ENCODE measurements around the gene GLCCI1.

Gene GLCCI1

DNA sequence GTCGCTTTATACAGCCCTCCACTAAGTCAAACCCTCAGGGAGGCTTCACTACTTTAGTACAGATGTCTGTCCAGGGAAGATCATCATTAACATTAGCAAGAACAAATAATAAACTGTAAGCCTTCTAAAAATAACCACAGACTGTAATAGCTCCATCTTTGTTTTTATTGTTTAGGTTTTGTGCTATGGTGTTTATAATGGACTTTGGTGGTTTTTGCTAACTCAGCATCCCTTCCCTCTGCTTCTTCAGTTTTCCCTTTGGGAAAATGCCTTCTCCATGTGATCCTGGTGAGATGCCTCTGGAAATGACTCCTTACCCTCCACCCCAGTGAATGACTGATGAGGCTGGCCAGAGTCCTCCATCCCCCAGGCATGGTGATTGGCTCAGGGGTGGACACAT is 162.1 kb downstream of the GLCCI1 start:
- DNase-seq (ENCODE audit: low read depth in 2 of 2): no peak

DNA sequence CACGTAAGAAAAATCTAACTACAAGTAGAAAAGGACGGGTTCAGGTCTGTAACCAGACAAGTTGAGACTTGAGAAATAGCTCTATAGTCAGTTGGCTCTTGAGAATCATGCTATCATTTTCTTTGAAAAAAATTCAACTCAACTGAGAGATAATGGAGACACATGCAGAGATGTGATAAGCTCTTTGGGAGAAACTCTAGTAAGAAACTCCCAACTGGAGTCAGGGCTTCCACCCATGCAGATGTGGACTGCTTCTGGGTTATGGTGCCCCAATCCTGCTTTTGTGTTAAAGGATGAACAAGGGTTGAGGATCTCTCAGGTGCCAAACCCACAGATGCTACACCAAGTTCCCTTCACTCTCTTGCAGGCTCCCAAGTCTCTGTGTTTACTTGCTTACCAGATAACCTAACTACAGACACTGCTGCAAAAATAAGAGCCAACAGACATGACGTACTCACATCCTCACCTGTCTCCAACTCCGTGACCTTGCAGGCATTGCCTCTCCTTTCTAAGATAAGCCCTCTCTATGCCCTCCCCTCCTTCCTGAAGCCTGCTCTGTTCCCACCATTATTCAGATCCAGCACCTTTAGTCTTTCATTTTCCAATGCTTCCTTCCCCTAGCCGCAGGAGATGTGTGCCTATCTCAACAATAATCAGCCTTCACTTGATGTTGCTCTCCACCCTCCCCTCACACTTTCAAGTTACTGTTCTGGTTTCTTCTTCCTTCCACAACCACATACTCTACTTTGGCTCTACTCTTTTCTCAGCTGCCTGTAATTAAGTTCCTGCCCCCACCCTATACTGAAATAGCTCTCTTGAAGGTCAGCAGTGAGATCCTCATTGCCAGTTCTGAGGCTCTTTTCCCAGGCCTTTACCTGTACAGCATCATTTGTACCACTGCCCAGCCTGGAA is 163.4 kb downstream of the GLCCI1 start:
- no peak for DNase-seq (ENCODE audit: low read depth in 2 of 2)

DNA sequence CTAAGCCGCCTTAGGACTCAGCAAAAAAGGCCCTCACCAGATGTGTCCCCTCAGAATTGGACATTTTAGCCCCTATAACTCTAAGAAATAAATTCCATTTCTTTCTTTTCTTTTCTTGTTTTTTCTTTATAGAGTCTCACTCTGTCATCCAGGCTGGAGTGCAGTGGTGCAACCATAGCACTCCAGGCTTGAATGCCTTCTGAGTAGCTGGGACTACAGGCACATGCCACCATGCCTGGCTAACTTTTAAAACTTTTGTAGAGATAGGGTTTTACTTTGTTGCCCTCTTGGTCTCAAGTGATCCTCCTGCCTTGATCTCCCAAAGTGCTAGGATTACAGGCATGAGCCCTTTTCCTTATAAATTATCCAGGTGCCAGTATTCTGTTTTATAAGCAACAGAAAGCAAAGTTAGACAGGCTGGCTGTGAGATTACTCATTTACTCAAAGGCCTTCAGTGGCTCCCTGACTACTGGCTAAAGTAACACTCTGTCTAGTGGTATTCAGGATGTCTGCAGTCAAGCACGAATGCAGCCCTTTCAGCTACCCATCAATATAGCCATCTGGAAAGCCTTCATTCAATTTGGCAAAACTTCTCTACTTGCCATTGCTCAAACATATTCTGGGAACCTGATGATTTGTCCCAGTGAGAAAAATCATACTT is 164.7 kb downstream of the GLCCI1 start:
- DNase-seq (ENCODE audit: low read depth in 2 of 2): no peak

DNA sequence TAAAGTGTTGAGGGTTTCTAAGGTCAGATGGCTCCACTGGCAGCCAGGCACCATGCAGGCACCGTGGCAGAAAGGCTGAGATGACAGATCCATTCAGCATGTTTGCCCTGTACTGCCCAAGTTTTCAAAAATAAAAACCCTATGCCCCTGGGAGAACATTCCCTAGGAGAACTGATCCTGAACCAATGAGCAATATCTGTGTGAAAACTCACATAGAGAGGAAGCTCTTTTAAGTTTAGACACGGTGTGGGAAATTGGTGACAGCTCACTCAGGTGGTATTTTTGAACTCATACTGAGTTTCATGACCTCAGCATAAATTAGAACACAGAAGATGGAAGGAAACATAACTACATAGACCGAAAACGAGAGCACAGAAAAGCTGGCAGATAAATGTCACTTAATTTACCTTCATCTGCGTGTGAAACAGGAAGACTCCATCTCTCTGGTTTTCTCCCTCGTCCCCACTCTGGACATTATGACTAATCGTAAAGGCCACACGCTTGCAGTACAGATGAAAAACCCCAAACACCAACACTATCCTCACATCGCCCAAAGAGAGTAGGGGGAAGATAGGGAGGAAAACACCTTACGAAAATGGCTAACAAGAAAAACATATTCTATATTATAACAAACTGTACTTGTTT is 165.6 kb downstream of the GLCCI1 start:
- no peak for DNase-seq (ENCODE audit: low read depth in 2 of 2)

DNA sequence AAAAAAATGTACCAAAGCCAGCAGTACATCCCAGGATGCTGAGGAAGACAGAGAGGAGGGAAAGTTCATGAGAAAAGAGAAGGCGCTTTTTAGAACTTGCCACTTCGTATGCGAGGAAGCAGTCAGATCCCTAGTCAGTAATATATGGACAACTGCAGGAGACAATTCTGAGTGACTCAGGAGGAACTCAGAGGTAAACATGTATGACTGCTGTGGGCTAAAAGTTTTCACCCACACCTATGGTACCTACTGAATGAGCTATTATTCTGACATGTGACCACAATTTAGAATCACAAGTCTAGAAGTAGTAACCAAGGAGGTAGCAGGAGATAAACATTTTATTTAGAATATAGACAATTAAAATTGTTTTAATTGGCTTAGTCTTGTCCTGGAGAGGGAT is 166.8 kb downstream of the GLCCI1 start:
- no peak for DNase-seq (ENCODE audit: low read depth in 2 of 2)

DNA sequence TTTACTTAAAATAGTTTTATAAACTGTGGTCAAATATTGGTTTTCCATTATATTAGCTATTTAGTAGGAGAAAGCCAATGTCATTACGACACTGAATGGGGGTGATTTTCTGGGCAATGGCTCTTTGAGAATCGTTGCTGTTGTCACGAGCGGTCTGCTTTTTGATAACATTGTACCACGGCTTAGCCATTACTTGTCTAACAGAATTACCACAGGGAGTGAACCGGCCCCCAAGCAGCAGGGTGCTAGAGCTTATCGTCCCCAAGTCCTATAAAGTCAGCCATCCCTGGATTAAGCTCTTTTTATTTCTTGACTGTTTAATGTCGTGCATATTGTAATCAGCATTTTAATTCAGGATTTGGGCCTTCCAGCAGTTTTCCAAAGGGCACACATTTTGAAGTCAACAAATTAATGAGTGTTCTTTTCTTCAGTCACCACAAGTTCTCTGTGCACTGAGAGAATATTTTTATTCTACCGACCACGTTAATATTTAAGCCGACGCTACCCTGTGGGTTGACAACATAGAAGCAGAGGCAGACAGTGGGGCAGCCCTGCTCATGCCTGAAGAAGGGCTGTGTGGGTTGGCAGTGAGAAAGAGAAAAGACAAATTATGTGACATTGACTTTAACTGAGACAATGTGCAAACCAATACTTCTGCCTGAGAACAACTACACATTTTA is 167.6 kb downstream of the GLCCI1 start:
- DNase-seq (ENCODE audit: low read depth in 2 of 2): no peak
